ENCODE results near the gene PDP2. TPM values are rescaled to one million over a fixed set of nuclear protein-coding genes. Genes with fewer than 3 reads are reported as not detected.

PDP2 gene, protein sequence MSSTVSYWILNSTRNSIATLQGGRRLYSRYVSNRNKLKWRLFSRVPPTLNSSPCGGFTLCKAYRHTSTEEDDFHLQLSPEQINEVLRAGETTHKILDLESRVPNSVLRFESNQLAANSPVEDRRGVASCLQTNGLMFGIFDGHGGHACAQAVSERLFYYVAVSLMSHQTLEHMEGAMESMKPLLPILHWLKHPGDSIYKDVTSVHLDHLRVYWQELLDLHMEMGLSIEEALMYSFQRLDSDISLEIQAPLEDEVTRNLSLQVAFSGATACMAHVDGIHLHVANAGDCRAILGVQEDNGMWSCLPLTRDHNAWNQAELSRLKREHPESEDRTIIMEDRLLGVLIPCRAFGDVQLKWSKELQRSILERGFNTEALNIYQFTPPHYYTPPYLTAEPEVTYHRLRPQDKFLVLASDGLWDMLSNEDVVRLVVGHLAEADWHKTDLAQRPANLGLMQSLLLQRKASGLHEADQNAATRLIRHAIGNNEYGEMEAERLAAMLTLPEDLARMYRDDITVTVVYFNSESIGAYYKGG
- total RNA-seq (2014; rRNA removed; shearing (Covaris generic)) (11.1 and 13.8 TPM in 2 replicates), total RNA-seq (2022) (25.7 and 29.2 TPM in 2 replicates), Bru-seq, nascent RNA (percentile 66 among the genes with signal in this experiment), BruChase-seq, experiment 1, labeled RNA remaining after a 6-hour chase (percentile 71 among the genes with signal in this experiment), BruChase-seq, experiment 2, labeled RNA remaining after a 2-hour chase (percentile 90 among the genes with signal in this experiment)
- long read RNA-seq, full-length matches to known transcripts = 4 of 6 reads
- long read RNA-seq, partial matches to known transcripts = 0 of 6 reads
- long read RNA-seq, other reads (novel, unspliced or antisense) = 2 of 6 reads

DNA sequence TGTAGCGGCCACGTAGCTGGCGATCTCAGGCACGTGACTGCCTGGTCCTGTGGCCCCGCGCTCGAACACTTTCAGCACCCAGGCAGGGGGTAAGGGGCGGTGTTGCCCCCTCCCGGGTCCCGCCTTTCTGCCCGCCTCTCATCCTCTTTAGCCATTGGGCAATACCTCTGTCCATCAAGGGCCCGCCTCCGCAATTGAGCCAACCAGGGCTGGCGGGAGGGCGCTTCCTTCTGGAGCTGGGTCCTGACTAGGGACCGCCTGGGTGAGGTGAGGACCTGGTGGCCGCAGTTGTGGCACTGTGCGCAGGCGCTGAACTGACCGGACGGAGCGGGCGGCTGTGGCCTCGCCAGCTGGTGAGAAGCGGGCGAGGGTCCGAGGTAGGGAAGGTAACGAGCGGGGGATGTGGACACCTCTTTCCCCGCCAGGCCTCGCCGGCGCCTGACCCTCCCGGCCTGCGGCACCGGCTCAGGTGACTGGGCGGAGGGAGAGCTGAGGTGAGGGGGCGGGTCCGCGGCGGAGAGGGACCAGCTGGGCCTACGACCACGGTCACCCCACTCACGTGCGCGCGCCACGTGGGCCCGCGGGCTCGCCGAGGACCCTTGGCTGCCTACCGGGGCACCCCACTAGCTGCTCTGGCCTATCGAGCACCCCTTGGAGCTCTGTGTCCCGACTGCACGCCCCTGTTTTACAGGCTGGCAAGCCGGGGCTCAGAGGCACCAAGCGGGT, at the start of gene PDP2:
Gene PDP2, plus strand, starts transcription at position 228 of the 726 bp plus-strand sequence. CDS start 3,770 bp downstream, outside the sequence.
- BruUV-seq (replicated peaks) = no TSS peak
- DNase-seq (ENCODE audit: low spot score) = peak; percentile 96

DNA sequence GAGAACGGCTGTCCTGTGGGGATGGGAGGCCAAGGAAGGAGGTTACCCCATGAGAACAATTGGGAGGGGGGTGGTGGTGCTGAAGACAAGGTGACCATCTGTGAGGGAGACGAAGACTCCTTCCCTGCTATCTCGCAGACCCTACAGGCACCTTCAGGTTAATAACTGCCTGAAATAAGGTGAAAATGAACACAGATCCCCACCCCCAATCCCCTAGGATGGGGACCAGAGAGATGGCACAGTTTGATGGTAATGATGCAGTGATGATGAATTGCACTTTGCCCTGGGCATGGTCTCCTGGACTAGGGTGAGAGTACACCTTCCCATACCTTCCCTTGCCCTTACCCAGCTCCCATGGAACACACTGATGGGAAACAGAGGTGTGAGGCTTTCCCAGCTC, 48.1 kb upstream of the PDP2 start:
- Histone ChIP-seq H3K9me2 (ENCODE audit: insufficient read depth, low read length) (no peaks in the 10 kb centered on the region), H2AFZ (ENCODE audit: low read length) (no peak overlapping the region), H3K4me2 (ENCODE audit: low read length) (no peak overlapping the region), H3K4me1 (ENCODE audit: insufficient read depth, low read length, poor library complexity, severe bottlenecking) (peaks cover 22% of the 10 kb centered on the region), H3K27ac (ENCODE audit: low read depth, low read length, poor library complexity, severe bottlenecking) (no peak overlapping the region), H3K9me3 (ENCODE audit: low read length) (no peaks in the 10 kb centered on the region), H3K4me3 (ENCODE audit: low read depth, low read length, poor library complexity, severe bottlenecking) (no peak overlapping the region), H3K79me2 (ENCODE audit: insufficient read depth, low read depth, low read length) (peaks cover 29% of the 10 kb centered on the region), H4K20me1 (ENCODE audit: insufficient read depth, low read length) (no peaks in the 10 kb centered on the region), H3K36me3 (ENCODE audit: insufficient read depth, low read length) (peaks cover 19% of the 10 kb centered on the region)
- POLR2A ChIA-PET = no interaction called here
- intact Hi-C loops (cut with micrococcal nuclease; ENCODE audit: unreplicated experiment) = no loop called here
- DNase-seq (ENCODE audit: low spot score) = no peak
- no peak for TF ChIP-seq EZH2phosphoT487 (IDR thresholded peaks at IDR 0.05; ENCODE audit: borderline replicate concordance, low read depth, low read length)
- TF ChIP-seq, protein P1, sequence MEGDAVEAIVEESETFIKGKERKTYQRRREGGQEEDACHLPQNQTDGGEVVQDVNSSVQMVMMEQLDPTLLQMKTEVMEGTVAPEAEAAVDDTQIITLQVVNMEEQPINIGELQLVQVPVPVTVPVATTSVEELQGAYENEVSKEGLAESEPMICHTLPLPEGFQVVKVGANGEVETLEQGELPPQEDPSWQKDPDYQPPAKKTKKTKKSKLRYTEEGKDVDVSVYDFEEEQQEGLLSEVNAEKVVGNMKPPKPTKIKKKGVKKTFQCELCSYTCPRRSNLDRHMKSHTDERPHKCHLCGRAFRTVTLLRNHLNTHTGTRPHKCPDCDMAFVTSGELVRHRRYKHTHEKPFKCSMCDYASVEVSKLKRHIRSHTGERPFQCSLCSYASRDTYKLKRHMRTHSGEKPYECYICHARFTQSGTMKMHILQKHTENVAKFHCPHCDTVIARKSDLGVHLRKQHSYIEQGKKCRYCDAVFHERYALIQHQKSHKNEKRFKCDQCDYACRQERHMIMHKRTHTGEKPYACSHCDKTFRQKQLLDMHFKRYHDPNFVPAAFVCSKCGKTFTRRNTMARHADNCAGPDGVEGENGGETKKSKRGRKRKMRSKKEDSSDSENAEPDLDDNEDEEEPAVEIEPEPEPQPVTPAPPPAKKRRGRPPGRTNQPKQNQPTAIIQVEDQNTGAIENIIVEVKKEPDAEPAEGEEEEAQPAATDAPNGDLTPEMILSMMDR (conservative IDR thresholded peaks at IDR 0.05; ENCODE audit: low read length) = no peak
- BruUV-seq (replicated peaks) = no TSS peak
- CTCF ChIA-PET (ENCODE audit: unreplicated experiment) = no interaction called here

More for the DNA sequence above, at the start of gene PDP2:
- H3K9me2 ChIP-seq (ENCODE audit: insufficient read depth, low read length) = no peaks in the 10 kb centered on the region
- ChIA-PET POLR2A (interaction anchor here (0.6 to 2.0 kb wide), 6 partner anchors 12 to 696 kb away, joined by 3 to 6 read pairs (median 4); partner anchors contain the start of gene NAE1), CTCF (ENCODE audit: unreplicated experiment) (interaction anchor here (0.6 to 1.7 kb wide), 4 partner anchors 12 to 183 kb away, joined by 3 to 7 read pairs (median 6); partner anchors contain the start of gene NAE1)
- H3K9me3 ChIP-seq (ENCODE audit: low read length) = peaks cover 6% of the 10 kb centered on the region; the same call in 1 of the 2 replicates
- peaks cover 14% of the 10 kb centered on the region for H3K36me3 ChIP-seq (ENCODE audit: insufficient read depth, low read length)
- peaks cover 9% of the 10 kb centered on the region; the same call in 1 of the 2 replicates for H3K79me2 ChIP-seq (ENCODE audit: insufficient read depth, low read depth, low read length)
- no peak within 1 kb of the TSS for H3K27ac ChIP-seq (ENCODE audit: low read depth, low read length, poor library complexity, severe bottlenecking)
- H3K4me3 ChIP-seq (ENCODE audit: low read depth, low read length, poor library complexity, severe bottlenecking) = peak within 1 kb of the TSS; percentile 82
- intact Hi-C loops (cut with micrococcal nuclease; ENCODE audit: unreplicated experiment) = no loop called here
- TF ChIP-seq, protein P1 (conservative IDR thresholded peaks at IDR 0.05; ENCODE audit: low read length) = no peak
- TF ChIP-seq EZH2phosphoT487 (IDR thresholded peaks at IDR 0.05; ENCODE audit: borderline replicate concordance, low read depth, low read length) = no peak
- no peaks in the 10 kb centered on the region for H4K20me1 ChIP-seq (ENCODE audit: insufficient read depth, low read length)
- peaks cover 39% of the 10 kb centered on the region for H3K4me1 ChIP-seq (ENCODE audit: insufficient read depth, low read length, poor library complexity, severe bottlenecking)
- peak within 1 kb of the TSS; percentile 72 for H3K4me2 ChIP-seq (ENCODE audit: low read length)
- peak within 1 kb of the TSS; percentile 93 for H2AFZ ChIP-seq (ENCODE audit: low read length)

Measured in OCI-LY7 (cell line).